ENCODE data around the gene WDFY4.

GRCh38 chr10:48938990-48939536 is 254.4 kb downstream of the WDFY4 start:
- TF ChIP-seq YY1 (IDR thresholded peaks at IDR 0.05; ENCODE audit: extremely low read depth, insufficient replicate concordance, low read depth, low read length): no peak
- TF ChIP-seq EZH2 (IDR thresholded peaks at IDR 0.05): no peak
